DLD1 (cell line): ENCODE results near the gene SAP130.

Experiments used
- in situ Hi-C: cut with HindIII; loops from 2 replicates; pipeline ENCODE4 v1.10.0; 2017; ENCODE audit warnings: low sequenced_read_pairs

The SAP130 gene

GRCh38 chr2:128026448-128027277, 1.2 kb downstream of the SAP130 start:
- in situ Hi-C loops = no loop called here

- in situ Hi-C loops = no loop called here
Observed at GRCh38 chr2:128024816-128025215, 3.0 kb downstream of the SAP130 start.

GRCh38 chr2:128017561-128017960, 10.3 kb downstream of the SAP130 start:
- in situ Hi-C loops = no loop called here

- in situ Hi-C loops = no loop called here
Observed at GRCh38 chr2:128016620-128017019, 11.2 kb downstream of the SAP130 start.

GRCh38 chr2:128012698-128013097, 15.2 kb downstream of the SAP130 start:
- in situ Hi-C loops = no loop called here

GRCh38 chr2:128008074-128008672, 19.7 kb downstream of the SAP130 start:
- in situ Hi-C loops = no loop called here

GRCh38 chr2:128004509-128004908, 23.4 kb downstream of the SAP130 start:
- in situ Hi-C loops = no loop called here

- in situ Hi-C loops = no loop called here
Observed at GRCh38 chr2:128003463-128003862, 24.4 kb downstream of the SAP130 start.

- in situ Hi-C loops = no loop called here
Observed at GRCh38 chr2:127996160-127996559, 31.7 kb downstream of the SAP130 start.

- in situ Hi-C loops = no loop called here
Observed at GRCh38 chr2:127995725-127996124, 32.1 kb downstream of the SAP130 start.

- in situ Hi-C loops = no loop called here
Observed at GRCh38 chr2:127993659-127994058, 34.2 kb downstream of the SAP130 start.

GRCh38 chr2:127991742-127992141, 36.1 kb downstream of the SAP130 start:
- in situ Hi-C loops = no loop called here

- in situ Hi-C loops = no loop called here
Observed at GRCh38 chr2:127986548-127987079, 41.2 kb downstream of the SAP130 start.

- in situ Hi-C loops = no loop called here
Observed at GRCh38 chr2:127985735-127986134, 42.1 kb downstream of the SAP130 start.

GRCh38 chr2:127985026-127985734, 42.7 kb downstream of the SAP130 start:
- in situ Hi-C loops = no loop called here

GRCh38 chr2:127984551-127984950, 43.3 kb downstream of the SAP130 start:
- in situ Hi-C loops = no loop called here

GRCh38 chr2:127969446-127969845, 58.4 kb downstream of the SAP130 start:
- in situ Hi-C loops = no loop called here

- in situ Hi-C loops = no loop called here
Observed at GRCh38 chr2:127968610-127969339, 59.1 kb downstream of the SAP130 start.

GRCh38 chr2:127961729-127962128, 66.1 kb downstream of the SAP130 start:
- in situ Hi-C loops = no loop called here

- in situ Hi-C loops = no loop called here
Observed at GRCh38 chr2:127957240-127957639, 70.6 kb downstream of the SAP130 start.

- in situ Hi-C loops = no loop called here
Observed at GRCh38 chr2:127954857-127955256, 73.0 kb downstream of the SAP130 start.
